ENCODE results near the gene AGBL2.
A peak's percentile ranks its signal among the peaks of the same experiment; 100 is the strongest.

The AGBL2 gene

DNA sequence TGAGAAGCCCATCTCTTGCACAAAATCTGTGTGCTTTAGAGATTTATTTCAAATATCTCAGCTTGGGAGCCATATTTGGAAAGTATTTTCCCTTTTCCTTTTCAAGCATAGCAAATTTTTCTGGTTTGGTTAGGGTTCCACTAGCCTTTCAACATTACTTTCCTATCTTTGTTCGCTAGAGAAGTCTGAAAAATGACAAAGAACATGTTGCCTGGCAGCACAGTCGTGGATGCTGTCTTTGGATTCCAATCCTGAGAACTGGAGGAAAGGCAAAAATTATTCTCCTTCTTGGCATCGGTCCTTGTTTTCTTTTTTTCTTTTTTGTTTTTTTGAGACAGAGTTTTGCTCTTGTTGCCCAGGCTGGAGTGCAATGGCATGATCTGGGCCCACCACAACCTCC lies 65.9 kb downstream of the AGBL2 start:
- Histone ChIP-seq H3K27me3 (ENCODE audit: low read depth, low read length) (no peaks in the 10 kb centered on the region), H3K9ac (ENCODE audit: low read length) (no peak overlapping the region), H3K27ac (ENCODE audit: low read length) (no peak overlapping the region), H3K9me3 (ENCODE audit: insufficient read depth, low read length) (no peaks in the 10 kb centered on the region), H3K36me3 (replicated peaks; ENCODE audit: low read depth, low read length) (no peaks in the 10 kb centered on the region), H3K4me2 (ENCODE audit: low read length) (no peak overlapping the region), H3K4me3 (ENCODE audit: low read length) (no peak overlapping the region), H2AFZ (ENCODE audit: low read depth, low read length) (no peak overlapping the region), H3K4me1 (ENCODE audit: low read length) (no peaks in the 10 kb centered on the region), H4K20me1 (ENCODE audit: insufficient read depth, low read length) (no peaks in the 10 kb centered on the region), H3K79me2 (ENCODE audit: low read length) (no peaks in the 10 kb centered on the region)
- TF ChIP-seq EZH2phosphoT487 (IDR thresholded peaks at IDR 0.05; ENCODE audit: low read depth) = no peak
- TF ChIP-seq, protein P1, sequence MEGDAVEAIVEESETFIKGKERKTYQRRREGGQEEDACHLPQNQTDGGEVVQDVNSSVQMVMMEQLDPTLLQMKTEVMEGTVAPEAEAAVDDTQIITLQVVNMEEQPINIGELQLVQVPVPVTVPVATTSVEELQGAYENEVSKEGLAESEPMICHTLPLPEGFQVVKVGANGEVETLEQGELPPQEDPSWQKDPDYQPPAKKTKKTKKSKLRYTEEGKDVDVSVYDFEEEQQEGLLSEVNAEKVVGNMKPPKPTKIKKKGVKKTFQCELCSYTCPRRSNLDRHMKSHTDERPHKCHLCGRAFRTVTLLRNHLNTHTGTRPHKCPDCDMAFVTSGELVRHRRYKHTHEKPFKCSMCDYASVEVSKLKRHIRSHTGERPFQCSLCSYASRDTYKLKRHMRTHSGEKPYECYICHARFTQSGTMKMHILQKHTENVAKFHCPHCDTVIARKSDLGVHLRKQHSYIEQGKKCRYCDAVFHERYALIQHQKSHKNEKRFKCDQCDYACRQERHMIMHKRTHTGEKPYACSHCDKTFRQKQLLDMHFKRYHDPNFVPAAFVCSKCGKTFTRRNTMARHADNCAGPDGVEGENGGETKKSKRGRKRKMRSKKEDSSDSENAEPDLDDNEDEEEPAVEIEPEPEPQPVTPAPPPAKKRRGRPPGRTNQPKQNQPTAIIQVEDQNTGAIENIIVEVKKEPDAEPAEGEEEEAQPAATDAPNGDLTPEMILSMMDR (IDR thresholded peaks at IDR 0.05; ENCODE audit: low read depth, low read length) = no peak

DNA sequence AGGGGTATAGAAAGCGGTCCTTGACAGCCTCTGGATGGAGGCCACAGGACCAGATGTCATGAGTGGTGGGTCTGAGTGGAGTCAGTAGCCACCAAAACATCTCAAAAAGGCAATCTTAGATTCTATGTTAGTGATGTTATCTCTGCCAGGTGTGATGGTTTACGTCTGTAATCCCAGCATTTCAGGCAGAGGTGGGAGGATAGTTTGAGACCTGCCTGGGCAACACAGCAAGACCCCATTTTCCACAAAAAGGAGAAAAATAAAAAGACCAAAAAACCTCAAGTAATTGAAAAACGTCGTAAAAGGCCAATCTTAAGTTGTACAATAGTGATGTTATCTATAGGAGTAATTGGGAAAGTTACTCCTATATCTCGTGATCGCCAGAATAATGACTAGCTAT lies 69.2 kb downstream of the AGBL2 start:
- H3K27ac ChIP-seq (ENCODE audit: low read length) = no peak overlapping the region
- H4K20me1 ChIP-seq (ENCODE audit: insufficient read depth, low read length) = no peaks in the 10 kb centered on the region
- H3K9me3 ChIP-seq (ENCODE audit: insufficient read depth, low read length) = no peaks in the 10 kb centered on the region
- H3K36me3 ChIP-seq (replicated peaks; ENCODE audit: low read depth, low read length) = no peaks in the 10 kb centered on the region
- peaks cover 9% of the 10 kb centered on the region for H3K4me1 ChIP-seq (ENCODE audit: low read length)
- H3K79me2 ChIP-seq (ENCODE audit: low read length) = peaks cover 13% of the 10 kb centered on the region
- TF ChIP-seq, protein P1 (IDR thresholded peaks at IDR 0.05; ENCODE audit: low read depth, low read length) = no peak
- TF ChIP-seq EZH2phosphoT487 (IDR thresholded peaks at IDR 0.05; ENCODE audit: low read depth) = no peak
- no peak overlapping the region for H3K4me3 ChIP-seq (ENCODE audit: low read length)
- H3K4me2 ChIP-seq (ENCODE audit: low read length) = no peak overlapping the region
- no peak overlapping the region for H3K9ac ChIP-seq (ENCODE audit: low read length)
- no peak overlapping the region for H2AFZ ChIP-seq (ENCODE audit: low read depth, low read length)
- no peaks in the 10 kb centered on the region for H3K27me3 ChIP-seq (ENCODE audit: low read depth, low read length)

DNA sequence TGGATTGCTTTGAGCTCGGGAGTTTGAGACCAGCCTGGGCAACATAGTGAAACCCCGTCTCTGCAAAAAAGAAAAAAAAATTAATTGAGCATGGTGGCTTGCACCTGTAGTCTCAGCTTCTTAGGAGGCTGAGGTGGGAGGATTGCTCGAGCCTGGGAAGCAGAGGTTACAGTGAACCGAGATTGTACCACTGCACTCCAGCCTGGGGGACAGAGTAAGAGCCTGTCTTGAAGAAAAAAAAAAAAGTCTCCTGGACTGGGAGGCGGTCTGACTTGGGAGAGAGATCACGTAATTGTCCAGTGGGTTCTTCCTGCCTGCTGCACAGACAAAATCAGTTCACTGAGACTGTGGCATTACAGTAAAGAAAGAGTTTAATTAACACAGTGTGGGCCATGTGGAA lies 69.7 kb downstream of the AGBL2 start:
- no peak overlapping the region for H3K4me2 ChIP-seq (ENCODE audit: low read length)
- H3K27ac ChIP-seq (ENCODE audit: low read length) = no peak overlapping the region
- no peaks in the 10 kb centered on the region for H3K9me3 ChIP-seq (ENCODE audit: insufficient read depth, low read length)
- TF ChIP-seq EZH2phosphoT487 (IDR thresholded peaks at IDR 0.05; ENCODE audit: low read depth) = no peak
- TF ChIP-seq, protein P1 (IDR thresholded peaks at IDR 0.05; ENCODE audit: low read depth, low read length) = no peak
- H3K4me3 ChIP-seq (ENCODE audit: low read length) = no peak overlapping the region
- H3K4me1 ChIP-seq (ENCODE audit: low read length) = peaks cover 14% of the 10 kb centered on the region
- H3K36me3 ChIP-seq (replicated peaks; ENCODE audit: low read depth, low read length) = no peaks in the 10 kb centered on the region
- H3K9ac ChIP-seq (ENCODE audit: low read length) = no peak overlapping the region
- no peaks in the 10 kb centered on the region for H4K20me1 ChIP-seq (ENCODE audit: insufficient read depth, low read length)
- H3K79me2 ChIP-seq (ENCODE audit: low read length) = peaks cover 18% of the 10 kb centered on the region
- H3K27me3 ChIP-seq (ENCODE audit: low read depth, low read length) = no peaks in the 10 kb centered on the region
- no peak overlapping the region for H2AFZ ChIP-seq (ENCODE audit: low read depth, low read length)

DNA sequence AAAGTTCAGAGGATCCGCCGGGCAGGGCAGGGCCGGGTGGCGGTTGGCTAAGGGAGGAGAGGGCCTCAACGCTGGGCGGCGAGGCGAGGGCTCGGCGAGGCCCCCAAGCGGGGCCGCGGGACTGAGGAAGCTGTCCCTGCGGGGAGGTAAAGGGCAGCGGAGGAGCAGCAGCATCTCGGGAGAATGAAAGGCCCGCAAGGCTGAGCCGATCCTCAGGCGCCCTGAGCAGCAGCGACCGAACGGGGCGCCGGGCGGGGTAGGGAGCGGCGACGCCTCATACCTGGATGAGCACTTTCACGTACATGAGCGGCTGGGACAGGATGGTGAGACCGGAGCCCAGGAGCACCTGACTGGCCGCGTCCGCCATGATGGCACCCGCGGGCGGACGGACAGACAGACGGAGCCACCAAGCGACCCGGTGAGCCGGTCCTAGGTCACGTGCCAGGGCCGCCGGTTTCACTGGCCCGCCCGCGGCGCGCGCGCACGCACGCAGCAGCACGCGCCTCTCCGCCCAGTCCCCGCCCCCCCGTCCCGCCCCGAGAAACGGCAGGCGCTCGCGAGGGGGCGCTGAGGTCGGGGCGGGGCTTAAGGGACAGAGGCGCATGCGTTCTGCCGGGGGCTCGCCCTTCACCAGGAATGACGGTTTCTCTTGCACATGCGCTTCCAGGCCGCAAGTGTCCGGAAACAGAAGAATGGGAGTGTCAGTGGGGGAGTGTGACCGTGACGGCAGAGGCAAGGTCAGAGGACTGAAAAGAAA lies 72.9 kb downstream of the AGBL2 start, which contains the start of gene MTCH2:
TSS of gene MTCH2 (minus strand) at position 461 of the 757 bp plus-strand sequence. CDS start at position 367, 94 bp downstream.
- peaks cover 35% of the 10 kb centered on the region for H3K79me2 ChIP-seq (ENCODE audit: low read length)

More for the DNA sequence above, 72.9 kb downstream of the AGBL2 start, which contains the start of gene MTCH2:
- Histone ChIP-seq H3K9ac (ENCODE audit: low read length) (peak within 1 kb of the TSS; percentile 86), H3K4me1 (ENCODE audit: low read length) (peaks cover 14% of the 10 kb centered on the region), H3K27me3 (ENCODE audit: low read depth, low read length) (no peaks in the 10 kb centered on the region), H3K4me3 (ENCODE audit: low read length) (peak within 1 kb of the TSS; percentile 90), H3K4me2 (ENCODE audit: low read length) (peak within 1 kb of the TSS; percentile 73), H4K20me1 (ENCODE audit: insufficient read depth, low read length) (no peaks in the 10 kb centered on the region), H3K36me3 (replicated peaks; ENCODE audit: low read depth, low read length) (peaks cover 14% of the 10 kb centered on the region), H3K9me3 (ENCODE audit: insufficient read depth, low read length) (no peaks in the 10 kb centered on the region), H2AFZ (ENCODE audit: low read depth, low read length) (peak within 1 kb of the TSS; percentile 80), H3K27ac (ENCODE audit: low read length) (peak within 1 kb of the TSS; percentile 70)
- TF ChIP-seq, protein P1 (IDR thresholded peaks at IDR 0.05; ENCODE audit: low read depth, low read length) = no peak

Data from OCI-LY3 (cell line).